Measurements from ENCODE around the gene TUNAR.

- no peak for TF ChIP-seq EP300 (IDR thresholded peaks at IDR 0.05)
- TF ChIP-seq POLR2AphosphoS5 (IDR thresholded peaks at IDR 0.05): no peak
These were observed at the start of gene TUNAR for GRCh38 chr14:95876761-95877538.
